Naive thymus-derived CD4-positive, alpha-beta T cell (primary cell): ENCODE measurements around the gene MBD5. TPM values are rescaled to one million over a fixed set of nuclear protein-coding genes. Genes with fewer than 3 reads are reported as not detected.

Experiments used
- ATAC-seq: fragments of 150-1000 bp; cut with Tn5 transposase; 2 replicates; pipeline ENCODE4 v1.10.0; 2021; ENCODE audit warnings: mild to moderate bottlenecking, moderate library complexity
- CTCF ChIA-PET: fragments of 350-600 bp; sonication (Branson Sonifier 250); formaldehyde crosslinking; loops from one replicate; lab custom pipeline; 2021; ENCODE audit warnings: antibody characterized with exemption; lab: Charles Lee
- POLR2A ChIA-PET: fragments of 350-600 bp; sonication (Branson Sonifier 250); formaldehyde crosslinking; loops from one replicate; lab custom pipeline; 2021; ENCODE audit warnings: antibody characterized with exemption, inconsistent platforms; lab: Charles Lee
- DNase-seq, 9 donors: peaks; one replicate each; pipeline versions ENCODE4 v3.0.0 to v3.0.0-alpha.2; 2020 to 2022; ENCODE audit warnings: mixed read lengths in 1 of 9
- H3K27ac ChIP-seq: one replicate; pipeline ENCODE4 v1.7.0; 2013; ENCODE audit warnings: mild to moderate bottlenecking, low read depth, low read length, moderate library complexity
- H3K27me3 ChIP-seq, 2 donors: one replicate each; pipeline ENCODE4 v1.7.0; 2013; ENCODE audit warnings: low read length in 2 of 2, mild to moderate bottlenecking in 2 of 2, moderate library complexity in 2 of 2; ENCODE audit not compliant: control insufficient read depth in 2 of 2, insufficient read depth in 2 of 2
- H3K36me3 ChIP-seq, 3 experiments: 1 replicate in 2 of 3; 2 replicates in 1 of 3; pipeline ENCODE4 v1.7.0; 2013; ENCODE audit warnings: low read length in 3 of 3, mild to moderate bottlenecking in 3 of 3, moderate library complexity in 1 of 3; ENCODE audit not compliant: insufficient read depth in 3 of 3, control insufficient read depth in 2 of 3
- H3K4me1 ChIP-seq, 2 donors: one replicate each; pipeline ENCODE4 v1.7.0; 2013; ENCODE audit warnings: low read length in 2 of 2, mild to moderate bottlenecking in 2 of 2, moderate library complexity in 1 of 2; ENCODE audit not compliant: control insufficient read depth in 2 of 2, insufficient read depth in 2 of 2
- H3K4me3 ChIP-seq: 2 replicates; pipeline ENCODE4 v1.7.0; 2013; ENCODE audit warnings: mild to moderate bottlenecking, low read length
- H3K9me3 ChIP-seq, 3 experiments: 1 replicate in 2 of 3; 2 replicates in 1 of 3; pipeline ENCODE4 v1.7.0; 2013; ENCODE audit warnings: low read length in 3 of 3; ENCODE audit not compliant: control insufficient read depth in 2 of 3
- H3K27ac Mint-ChIP-seq, 9 donors: one replicate each; pipeline ENCODE4 v1.8.0; 2020 to 2022; ENCODE audit warnings: mixed read lengths in 9 of 9, mild to moderate bottlenecking in 8 of 9, moderate library complexity in 5 of 9, inconsistent platforms in 2 of 9
- H3K27me3 Mint-ChIP-seq, 5 donors: one replicate each; pipeline ENCODE4 v1.8.0; 2021 to 2022; ENCODE audit warnings: mixed read lengths in 5 of 5, mild to moderate bottlenecking in 1 of 5
- H3K36me3 Mint-ChIP-seq, 5 donors: one replicate each; pipeline ENCODE4 v1.8.0; 2020 to 2022; ENCODE audit warnings: mixed read lengths in 5 of 5, mild to moderate bottlenecking in 3 of 5, inconsistent platforms in 1 of 5
- H3K4me1 Mint-ChIP-seq, 7 donors: one replicate each; pipeline ENCODE4 v1.8.0; 2020 to 2022; ENCODE audit warnings: mixed read lengths in 7 of 7, mild to moderate bottlenecking in 3 of 7, inconsistent platforms in 1 of 7
- H3K4me3 Mint-ChIP-seq, 10 donors: one replicate each; pipeline ENCODE4 v1.8.0; 2020 to 2022; ENCODE audit warnings: mild to moderate bottlenecking in 10 of 10, mixed read lengths in 10 of 10, moderate library complexity in 6 of 10, inconsistent platforms in 2 of 10
- H3K9me3 Mint-ChIP-seq, 11 donors: one replicate each; pipeline ENCODE4 v1.8.0; 2020 to 2022; ENCODE audit warnings: mixed read lengths in 11 of 11, mild to moderate bottlenecking in 4 of 11, inconsistent platforms in 1 of 11, moderate library complexity in 1 of 11
- intact Hi-C, 2 donors: fragments of 100-400 bp; cut with micrococcal nuclease; formaldehyde crosslinking; loops; one replicate each; pipeline ENCODE4 v1.15.1; 2023
- polyA plus RNA-seq, 2 donors: library from polyadenylated mRNA; unstranded; fragments of 300-500 nt; fragmentation: Illumina TruSeq; gene quantifications; one replicate each; pipeline ENCODE4 v1.2.3, GENCODE V29; 2021
- total RNA-seq, 6 experiments: library from RNA in 5 of 6; stranded (reverse) in 5 of 6; gene quantifications; 1 replicate in 5 of 6; 2 replicates in 1 of 6; pipeline ENCODE4 v1.2.3 and lab custom pipeline; 2021 to 2026

MBD5 gene
- total and polyA plus RNA-seq, 7 experiments from 2014 or later: 14.6 to 76.8 (median 58.6) TPM

- CTCF ChIA-PET: no interaction called here
- H3K36me3 ChIP-seq: no peaks in the 10 kb centered on the region
- no peaks in the 10 kb centered on the region for H3K4me1 ChIP-seq
- Mint-ChIP-seq H3K9me3 (peaks cover 0 to 1% (median 0%) of the 10 kb centered on the region in 11 donors), H3K36me3 (peaks cover 0 to 10% (median 3%) of the 10 kb centered on the region in 5 donors), H3K27me3 (no peaks in the 10 kb centered on the region), H3K4me1 (peaks cover 0 to 2% (median 0%) of the 10 kb centered on the region in 7 donors), H3K27ac (no peak overlapping the region), H3K4me3 (no peak overlapping the region)
- H3K27ac ChIP-seq: no peak overlapping the region
- DNase-seq: no peak
- no peaks in the 10 kb centered on the region for H3K27me3 ChIP-seq
- no peak overlapping the region for H3K4me3 ChIP-seq
- intact Hi-C loops: loop anchor here in 1 of 2 donors (10.0 kb wide), 1 partner anchor 299 kb away; no protein-coding TSS in a partner anchor
- H3K9me3 ChIP-seq: no peaks in the 10 kb centered on the region
- POLR2A ChIA-PET: no interaction called here
- ATAC-seq: no peak
These were observed 482.6 kb downstream of the MBD5 start for GRCh38 chr2:148503516-148503915.

- Histone ChIP-seq H3K27ac (no peak overlapping the region), H3K9me3 (no peaks in the 10 kb centered on the region), H3K36me3 (no peaks in the 10 kb centered on the region), H3K4me1 (no peaks in the 10 kb centered on the region), H3K4me3 (no peak overlapping the region), H3K27me3 (no peaks in the 10 kb centered on the region)
- H3K36me3 Mint-ChIP-seq: peaks cover 0 to 16% (median 3%) of the 10 kb centered on the region in 5 donors
- peak overlapping the region in 1 of 9 donors; percentile 23 for H3K27ac Mint-ChIP-seq
- DNase-seq (no peak), ATAC-seq (no peak)
- no peaks in the 10 kb centered on the region for H3K27me3 Mint-ChIP-seq
- intact Hi-C loops: loop anchor here (2.0 to 10.0 kb wide), 4 partner anchors 17 to 1054 kb away; no protein-coding TSS in a partner anchor
- ChIA-PET CTCF (interaction anchor here (1.5 to 2.9 kb wide), 6 partner anchors 13 to 571 kb away, joined by 7 to 53 read pairs (median 18); no protein-coding TSS in a partner anchor), POLR2A (interaction anchor here (0.9 to 2.6 kb wide), 3 partner anchors 15 to 45 kb away, joined by 3 to 11 read pairs (median 8); no protein-coding TSS in a partner anchor)
- H3K4me1 Mint-ChIP-seq: peaks cover 3 to 27% (median 16%) of the 10 kb centered on the region in 7 donors
- H3K4me3 Mint-ChIP-seq: no peak overlapping the region
- H3K9me3 Mint-ChIP-seq: no peaks in the 10 kb centered on the region
These were observed 487.1 kb downstream of the MBD5 start for GRCh38 chr2:148507970-148508369.

- CTCF ChIA-PET: interaction anchor here (0.7 to 2.9 kb wide), 22 partner anchors 11 to 1052 kb away, joined by 3 to 53 read pairs (median 4); no protein-coding TSS in a partner anchor
- peaks cover 0 to 16% (median 0%) of the 10 kb centered on the region in 5 donors for H3K36me3 Mint-ChIP-seq
- no peaks in the 10 kb centered on the region for H3K27me3 Mint-ChIP-seq
- H3K9me3 ChIP-seq: no peaks in the 10 kb centered on the region
- POLR2A ChIA-PET: interaction anchor here (1.0 to 2.6 kb wide), 11 partner anchors 14 to 519 kb away, joined by 3 to 12 read pairs (median 5); partner anchors contain the start of gene ORC4
- H3K4me3 Mint-ChIP-seq: peak overlapping the region; percentile 65 to 91 (median 84)
- H3K4me1 ChIP-seq: no peaks in the 10 kb centered on the region
- H3K27ac Mint-ChIP-seq: peak overlapping the region; percentile 13 to 90 (median 88)
- ATAC-seq (no peak), DNase-seq (no peak)
- no peaks in the 10 kb centered on the region for H3K36me3 ChIP-seq
- H3K27ac ChIP-seq: peak overlapping the region; percentile 37
- peak overlapping the region; percentile 51 for H3K4me3 ChIP-seq
- intact Hi-C loops: loop anchor here (1.0 to 10.0 kb wide), 13 partner anchors 15 to 1053 kb away; partner anchors contain the start of genes ORC4 (in 2 of the 2) and EPC2 (in 1 of the 2)
- no peaks in the 10 kb centered on the region for H3K27me3 ChIP-seq
- H3K9me3 Mint-ChIP-seq: no peaks in the 10 kb centered on the region
- H3K4me1 Mint-ChIP-seq: peaks cover 3 to 27% (median 16%) of the 10 kb centered on the region in 7 donors
These were observed 488.0 kb downstream of the MBD5 start for GRCh38 chr2:148508878-148509287.

GRCh38 chr2:148509288-148509902 lies 488.5 kb downstream of the MBD5 start:
- CTCF ChIA-PET: interaction anchor here (0.7 to 2.9 kb wide), 25 partner anchors 10 to 1052 kb away, joined by 3 to 53 read pairs (median 4); no protein-coding TSS in a partner anchor
- Mint-ChIP-seq H3K4me3 (peak overlapping the region; percentile 65 to 91 (median 84)), H3K27ac (peak overlapping the region; percentile 13 to 90 (median 88)), H3K36me3 (peaks cover 0 to 16% (median 3%) of the 10 kb centered on the region in 5 donors), H3K9me3 (no peaks in the 10 kb centered on the region), H3K27me3 (no peaks in the 10 kb centered on the region), H3K4me1 (peaks cover 3 to 29% (median 16%) of the 10 kb centered on the region in 7 donors)
- Histone ChIP-seq H3K4me1 (no peaks in the 10 kb centered on the region), H3K4me3 (peak overlapping the region; percentile 51), H3K27me3 (no peaks in the 10 kb centered on the region), H3K36me3 (no peaks in the 10 kb centered on the region), H3K27ac (peak overlapping the region; percentile 37), H3K9me3 (no peaks in the 10 kb centered on the region)
- intact Hi-C loops: loop anchor here (1.0 to 10.0 kb wide), 13 partner anchors 15 to 1053 kb away; partner anchors contain the start of genes ORC4 (in 2 of the 2) and EPC2 (in 1 of the 2)
- POLR2A ChIA-PET: interaction anchor here (0.7 to 2.6 kb wide), 12 partner anchors 13 to 519 kb away, joined by 3 to 12 read pairs (median 4); partner anchors contain the start of gene ORC4
- ATAC-seq (peak; percentile 100), DNase-seq (peak; percentile 54 to 86 (median 78))

- no peaks in the 10 kb centered on the region for H3K27me3 ChIP-seq
- POLR2A ChIA-PET: no interaction called here
- peaks cover 3 to 46% (median 25%) of the 10 kb centered on the region in 7 donors for H3K4me1 Mint-ChIP-seq
- peak overlapping the region in 1 of 10 donors; percentile 69 for H3K4me3 Mint-ChIP-seq
- DNase-seq (no peak), ATAC-seq (no peak)
- peaks cover 0 to 19% (median 11%) of the 10 kb centered on the region in 5 donors for H3K36me3 Mint-ChIP-seq
- H3K9me3 ChIP-seq: no peaks in the 10 kb centered on the region
- H3K4me3 ChIP-seq: no peak overlapping the region
- H3K4me1 ChIP-seq: no peaks in the 10 kb centered on the region
- H3K27me3 Mint-ChIP-seq: no peaks in the 10 kb centered on the region
- intact Hi-C loops: loop anchor here in 1 of 2 donors (5.0 kb wide), 1 partner anchor 670 kb away; no protein-coding TSS in a partner anchor
- peak overlapping the region in 2 of 9 donors; percentile 2 to 34 for H3K27ac Mint-ChIP-seq
- CTCF ChIA-PET: interaction anchor here (0.6 kb wide), 1 partner anchor 523 kb away, joined by 4 read pairs; no protein-coding TSS in a partner anchor
- no peaks in the 10 kb centered on the region for H3K36me3 ChIP-seq
- H3K27ac ChIP-seq: no peak overlapping the region
- H3K9me3 Mint-ChIP-seq: peaks cover 0 to 2% (median 0%) of the 10 kb centered on the region in 11 donors
These were observed 491.0 kb downstream of the MBD5 start for GRCh38 chr2:148511883-148512282.

- intact Hi-C loops: loop anchor here in 1 of 2 donors (5.0 kb wide), 1 partner anchor 670 kb away; no protein-coding TSS in a partner anchor
- Mint-ChIP-seq H3K4me1 (peaks cover 3 to 46% (median 25%) of the 10 kb centered on the region in 7 donors), H3K4me3 (peak overlapping the region in 1 of 10 donors; percentile 69), H3K9me3 (peaks cover 0 to 2% (median 0%) of the 10 kb centered on the region in 11 donors), H3K27me3 (no peaks in the 10 kb centered on the region), H3K27ac (peak overlapping the region in 2 of 9 donors; percentile 2 to 34), H3K36me3 (peaks cover 0 to 19% (median 11%) of the 10 kb centered on the region in 5 donors)
- ChIA-PET CTCF (no interaction called here), POLR2A (no interaction called here)
- no peak for DNase-seq
- ATAC-seq: no peak
- Histone ChIP-seq H3K36me3 (no peaks in the 10 kb centered on the region), H3K4me3 (no peak overlapping the region), H3K9me3 (no peaks in the 10 kb centered on the region), H3K27ac (no peak overlapping the region), H3K4me1 (no peaks in the 10 kb centered on the region), H3K27me3 (no peaks in the 10 kb centered on the region)
These were observed 491.6 kb downstream of the MBD5 start for GRCh38 chr2:148512501-148512900.
